ENCODE measurements around the gene WDPCP.

The WDPCP gene

GRCh38 chr2:63435070-63435469 is 153.2 kb downstream of the WDPCP start:
- Histone ChIP-seq H3K4me3 (no peak overlapping the region), H3K9me3 (ENCODE audit: low read depth, low read length) (no peaks in the 10 kb centered on the region), H3K27ac (no peak overlapping the region), H3K9ac (ENCODE audit: insufficient read length) (no peak overlapping the region), H3K36me3 (ENCODE audit: insufficient read depth, low read length) (no peaks in the 10 kb centered on the region)
- no peak for DNase-seq (ENCODE audit: low read depth, low spot score)
- TF ChIP-seq POLR2AphosphoS5 (IDR thresholded peaks at IDR 0.05; ENCODE audit: borderline replicate concordance, low read depth, low read length): no peak
- TF ChIP-seq EZH2 (IDR thresholded peaks at IDR 0.05): no peak
- TF ChIP-seq FOXP2 (optimal IDR thresholded peaks at IDR 0.05; ENCODE audit: control extremely low read depth, extremely low read length, insufficient read depth): no peak

GRCh38 chr2:63434024-63435001 is 154.0 kb downstream of the WDPCP start:
- H3K36me3 ChIP-seq (ENCODE audit: insufficient read depth, low read length): no peaks in the 10 kb centered on the region
- no peak for DNase-seq (ENCODE audit: low read depth, low spot score)
- H3K9me3 ChIP-seq (ENCODE audit: low read depth, low read length): no peaks in the 10 kb centered on the region
- H3K27ac ChIP-seq: no peak overlapping the region
- TF ChIP-seq EZH2 (IDR thresholded peaks at IDR 0.05): no peak
- no peak for TF ChIP-seq POLR2AphosphoS5 (IDR thresholded peaks at IDR 0.05; ENCODE audit: borderline replicate concordance, low read depth, low read length)
- no peak overlapping the region for H3K4me3 ChIP-seq
- H3K9ac ChIP-seq (ENCODE audit: insufficient read length): no peak overlapping the region

DNA sequence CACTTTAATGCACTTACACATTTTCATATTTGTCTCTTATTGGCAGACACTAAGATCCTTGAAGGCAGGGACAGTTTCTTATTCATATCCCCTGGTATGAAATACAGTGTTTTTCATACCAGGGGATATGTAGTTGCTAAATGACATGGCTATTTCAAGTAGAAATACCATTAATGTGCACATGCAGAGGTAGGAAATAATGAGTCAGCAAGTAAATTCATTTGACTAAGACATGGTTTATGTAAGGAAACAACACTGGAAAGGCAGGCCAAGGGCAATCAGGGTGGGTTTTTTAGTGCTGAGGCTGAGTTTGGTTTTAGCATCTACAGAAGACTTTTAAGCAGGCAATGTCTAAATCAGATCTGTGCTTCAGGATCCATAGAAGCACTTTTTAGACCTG is 155.9 kb downstream of the WDPCP start:
- TF ChIP-seq POLR2AphosphoS5 (IDR thresholded peaks at IDR 0.05; ENCODE audit: borderline replicate concordance, low read depth, low read length): no peak
- Histone ChIP-seq H3K9me3 (ENCODE audit: low read depth, low read length) (no peaks in the 10 kb centered on the region), H3K36me3 (ENCODE audit: insufficient read depth, low read length) (no peaks in the 10 kb centered on the region), H3K9ac (ENCODE audit: insufficient read length) (no peak overlapping the region), H3K4me3 (no peak overlapping the region), H3K27ac (no peak overlapping the region)
- DNase-seq (ENCODE audit: low read depth, low spot score): no peak

GRCh38 chr2:63425606-63426005 is 162.7 kb downstream of the WDPCP start:
- Histone ChIP-seq H3K27ac (no peak overlapping the region), H3K36me3 (ENCODE audit: insufficient read depth, low read length) (no peaks in the 10 kb centered on the region), H3K9me3 (ENCODE audit: low read depth, low read length) (no peaks in the 10 kb centered on the region), H3K4me3 (no peak overlapping the region), H3K9ac (ENCODE audit: insufficient read length) (no peak overlapping the region)
- TF ChIP-seq FOXP2 (optimal IDR thresholded peaks at IDR 0.05; ENCODE audit: control extremely low read depth, extremely low read length, insufficient read depth): no peak
- no peak for DNase-seq (ENCODE audit: low read depth, low spot score)

GRCh38 chr2:63425079-63425416 is 163.2 kb downstream of the WDPCP start:
- H3K36me3 ChIP-seq (ENCODE audit: insufficient read depth, low read length): no peaks in the 10 kb centered on the region
- H3K4me3 ChIP-seq: no peak overlapping the region
- no peaks in the 10 kb centered on the region for H3K9me3 ChIP-seq (ENCODE audit: low read depth, low read length)
- DNase-seq (ENCODE audit: low read depth, low spot score): no peak
- H3K9ac ChIP-seq (ENCODE audit: insufficient read length): no peak overlapping the region
- H3K27ac ChIP-seq: no peak overlapping the region
- TF ChIP-seq EZH2 (IDR thresholded peaks at IDR 0.05): no peak
- TF ChIP-seq FOXP2 (optimal IDR thresholded peaks at IDR 0.05; ENCODE audit: control extremely low read depth, extremely low read length, insufficient read depth): no peak
- no peak for TF ChIP-seq POLR2AphosphoS5 (IDR thresholded peaks at IDR 0.05; ENCODE audit: borderline replicate concordance, low read depth, low read length)

DNA sequence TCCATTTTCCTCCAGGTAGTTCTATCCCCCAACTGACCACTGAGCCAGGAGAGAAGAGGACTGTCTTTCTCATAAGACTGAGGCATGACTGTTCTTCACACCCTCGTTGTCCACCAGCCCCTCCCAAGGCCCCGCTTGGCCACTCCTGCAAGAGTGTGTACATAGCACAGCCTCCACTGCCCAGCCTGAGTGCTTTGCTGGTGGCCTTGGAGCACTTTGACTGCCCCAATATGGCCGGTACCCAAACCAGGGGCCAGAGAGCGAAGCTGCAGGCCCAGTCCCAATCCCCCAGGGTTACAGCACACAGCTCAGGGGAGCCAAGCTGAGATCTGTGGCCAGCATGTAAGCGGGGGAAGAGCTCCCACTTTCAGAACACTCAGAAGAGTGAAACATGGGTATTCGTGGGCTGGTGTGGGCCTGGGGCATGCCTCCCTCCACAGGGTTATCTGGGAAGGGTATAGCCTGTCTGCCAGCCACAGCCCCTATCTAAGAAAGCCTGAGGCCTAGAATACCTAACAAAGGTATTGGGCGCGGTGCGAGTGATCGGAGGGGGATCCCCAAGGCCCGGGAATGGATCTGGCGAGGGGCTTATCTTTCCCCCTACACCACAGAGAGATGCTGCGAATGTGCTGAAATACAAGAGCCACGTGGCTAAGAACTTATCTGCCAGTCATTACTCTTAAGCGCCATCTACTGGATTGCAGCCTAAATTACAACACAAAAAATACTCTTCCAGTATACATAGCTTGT is 163.8 kb downstream of the WDPCP start:
- H3K27ac ChIP-seq: no peak overlapping the region
- no peaks in the 10 kb centered on the region for H3K36me3 ChIP-seq (ENCODE audit: insufficient read depth, low read length)
- DNase-seq (ENCODE audit: low read depth, low spot score): peak; percentile 30
- H3K4me3 ChIP-seq: no peak overlapping the region
- H3K9me3 ChIP-seq (ENCODE audit: low read depth, low read length): no peaks in the 10 kb centered on the region
- TF ChIP-seq EZH2 (IDR thresholded peaks at IDR 0.05) (no peak), POLR2AphosphoS5 (IDR thresholded peaks at IDR 0.05; ENCODE audit: borderline replicate concordance, low read depth, low read length) (no peak), FOXP2 (optimal IDR thresholded peaks at IDR 0.05; ENCODE audit: control extremely low read depth, extremely low read length, insufficient read depth) (no peak)
- H3K9ac ChIP-seq (ENCODE audit: insufficient read length): no peak overlapping the region

GRCh38 chr2:63422556-63422955 is 165.7 kb downstream of the WDPCP start:
- TF ChIP-seq FOXP2 (optimal IDR thresholded peaks at IDR 0.05; ENCODE audit: control extremely low read depth, extremely low read length, insufficient read depth): no peak
- no peak for TF ChIP-seq POLR2AphosphoS5 (IDR thresholded peaks at IDR 0.05; ENCODE audit: borderline replicate concordance, low read depth, low read length)
- no peak for TF ChIP-seq EZH2 (IDR thresholded peaks at IDR 0.05)
- Histone ChIP-seq H3K4me3 (no peak overlapping the region), H3K9ac (ENCODE audit: insufficient read length) (no peak overlapping the region), H3K9me3 (ENCODE audit: low read depth, low read length) (no peaks in the 10 kb centered on the region), H3K36me3 (ENCODE audit: insufficient read depth, low read length) (no peaks in the 10 kb centered on the region), H3K27ac (no peak overlapping the region)
- no peak for DNase-seq (ENCODE audit: low read depth, low spot score)

GRCh38 chr2:63408530-63408929 is 179.7 kb downstream of the WDPCP start:
- TF ChIP-seq EZH2 (IDR thresholded peaks at IDR 0.05): no peak
- no peak for TF ChIP-seq POLR2AphosphoS5 (IDR thresholded peaks at IDR 0.05; ENCODE audit: borderline replicate concordance, low read depth, low read length)
- TF ChIP-seq FOXP2 (optimal IDR thresholded peaks at IDR 0.05; ENCODE audit: control extremely low read depth, extremely low read length, insufficient read depth): no peak
- no peak overlapping the region for H3K27ac ChIP-seq
- no peak for DNase-seq (ENCODE audit: low read depth, low spot score)
- no peak overlapping the region for H3K9ac ChIP-seq (ENCODE audit: insufficient read length)
- H3K9me3 ChIP-seq (ENCODE audit: low read depth, low read length): no peaks in the 10 kb centered on the region
- no peaks in the 10 kb centered on the region for H3K36me3 ChIP-seq (ENCODE audit: insufficient read depth, low read length)
- H3K4me3 ChIP-seq: no peak overlapping the region

All from SK-N-MC (cell line).